Thoracic aorta (tissue), 2 donors: ENCODE data around the gene DHRSX. TPM values are rescaled to one million over a fixed set of nuclear protein-coding genes. Genes with fewer than 3 reads are reported as not detected.
A peak's percentile ranks its signal among the peaks of the same experiment; 100 is the strongest.

Source experiments
- ATAC-seq: fragments of 150-250 bp; one replicate; pipeline ENCODE4 v1.8.0; 2017; ENCODE audit warnings: low read depth; ENCODE audit not compliant: insufficient number of reproducible peaks, low FRiP score
- DNase-seq: peaks from one replicate; pipeline ENCODE4 v3.0.0-alpha.2; 2020; ENCODE audit warnings: low spot score
- H3K27ac ChIP-seq, 2 donors: fragments of 200-600 bp; sonication (generic); 1 replicate in 1 of 2; 2 replicates in 1 of 2; pipeline ENCODE4 v1.5.1; 2016; ENCODE audit warnings: mild to moderate bottlenecking in 2 of 2, moderate library complexity in 2 of 2
- H3K27me3 ChIP-seq: fragments of 200-600 bp; sonication (generic); replicated peaks from 2 replicates; pipeline ENCODE4 v1.6.0; 2016; ENCODE audit warnings: mild to moderate bottlenecking; ENCODE audit not compliant: insufficient read depth
- H3K36me3 ChIP-seq: fragments of 200-600 bp; sonication (generic); one replicate; pipeline ENCODE4 v1.5.1; 2016
- H3K4me1 ChIP-seq, 2 donors: fragments of 200-600 bp; sonication (generic); 1 replicate in 1 of 2; 2 replicates in 1 of 2; pipeline versions ENCODE4 v1.5.1 to v1.6.0; 2016; ENCODE audit warnings: low read depth in 2 of 2, mild to moderate bottlenecking in 1 of 2; ENCODE audit not compliant: control insufficient read depth in 1 of 2
- H3K4me3 ChIP-seq: fragments of 200-600 bp; sonication (generic); 2 replicates; pipeline ENCODE4 v1.5.1; 2016; ENCODE audit warnings: mild to moderate bottlenecking
- H3K9me3 ChIP-seq: fragments of 200-600 bp; sonication (generic); 2 replicates; pipeline ENCODE4 v1.5.1; 2016
- CTCF ChIP-seq: fragments of 200-600 bp; sonication (generic); IDR thresholded peaks from one replicate; pipeline ENCODE4 v1.5.1; 2019; ENCODE audit warnings: antibody characterized with exemption
- total RNA-seq, 2 donors: library from RNA; depleted of rRNA; stranded (reverse); fragments of >200 nt; gene quantifications; one replicate each; pipeline versions ENCODE4 v1.1.0 to v1.2.3, GENCODE V29; 2016

The DHRSX gene
- total RNA-seq, 2 donors from 2014 or later, result 14.9 to 16.8 TPM

DNA sequence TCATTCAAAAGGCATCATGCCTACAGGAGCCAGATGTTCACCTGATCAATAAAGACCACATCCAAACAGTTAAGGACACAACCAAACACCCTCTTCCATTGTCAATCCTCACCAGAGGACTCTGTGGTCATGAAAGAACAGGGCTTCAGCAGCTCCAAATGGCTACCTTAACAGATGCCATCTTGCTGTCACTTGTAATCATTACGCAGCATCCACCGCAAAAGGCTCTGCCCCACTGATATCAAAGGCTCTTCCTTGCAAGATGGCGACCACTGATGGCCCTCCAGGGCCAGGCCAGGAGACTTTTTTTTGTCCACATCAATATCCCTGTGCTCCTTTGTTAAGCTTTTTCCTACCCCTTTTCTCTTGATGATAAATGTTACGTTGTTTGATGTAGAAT, 157.4 kb downstream of the DHRSX start:
- Histone ChIP-seq H3K4me1 (peaks cover 0 to 18% of the 10 kb centered on the region in 2 donors), H3K27ac (no peak overlapping the region), H3K27me3 (no peaks in the 10 kb centered on the region), H3K4me3 (no peak overlapping the region), H3K9me3 (no peaks in the 10 kb centered on the region), H3K36me3 (no peaks in the 10 kb centered on the region)
- DNase-seq (no peak), ATAC-seq (no peak)
- TF ChIP-seq CTCF, result no peak

GRCh38 chrX:2342874-2343273, 157.9 kb downstream of the DHRSX start:
- Histone ChIP-seq H3K36me3 (no peaks in the 10 kb centered on the region), H3K27ac (peak overlapping the region; percentile 22 to 52), H3K4me3 (peak overlapping the region; percentile 27), H3K9me3 (no peaks in the 10 kb centered on the region), H3K27me3 (no peaks in the 10 kb centered on the region), H3K4me1 (peaks cover 0 to 18% of the 10 kb centered on the region in 2 donors)
- TF ChIP-seq CTCF, result no peak
- DNase-seq, result no peak
- peak; percentile 64 for ATAC-seq

- no peak for DNase-seq
- peak overlapping the region; percentile 27 for H3K4me3 ChIP-seq
- H3K27ac ChIP-seq, result peak overlapping the region; percentile 22 to 52
- H3K27me3 ChIP-seq, result no peaks in the 10 kb centered on the region
- H3K9me3 ChIP-seq, result no peaks in the 10 kb centered on the region
- no peak for TF ChIP-seq CTCF
- peak; percentile 74 for ATAC-seq
- H3K4me1 ChIP-seq, result peaks cover 0 to 18% of the 10 kb centered on the region in 2 donors
- no peaks in the 10 kb centered on the region for H3K36me3 ChIP-seq
Observed at GRCh38 chrX:2342281-2342688, 158.5 kb downstream of the DHRSX start.

- no peak for TF ChIP-seq CTCF
- Histone ChIP-seq H3K27me3 (no peaks in the 10 kb centered on the region), H3K36me3 (no peaks in the 10 kb centered on the region), H3K4me3 (no peak overlapping the region), H3K4me1 (peaks cover 0 to 18% of the 10 kb centered on the region in 2 donors), H3K27ac (no peak overlapping the region), H3K9me3 (no peaks in the 10 kb centered on the region)
- no peak for DNase-seq
- no peak for ATAC-seq
Observed at GRCh38 chrX:2340991-2341390, 159.8 kb downstream of the DHRSX start.

GRCh38 chrX:2336181-2336580, 164.6 kb downstream of the DHRSX start:
- Histone ChIP-seq H3K27ac (no peak overlapping the region), H3K4me1 (no peaks in the 10 kb centered on the region), H3K9me3 (no peaks in the 10 kb centered on the region), H3K27me3 (no peaks in the 10 kb centered on the region), H3K4me3 (no peak overlapping the region), H3K36me3 (no peaks in the 10 kb centered on the region)
- no peak for TF ChIP-seq CTCF
- ATAC-seq (no peak), DNase-seq (no peak)
